ENCODE measurements around the gene SHROOM3. TPM values are rescaled to one million over a fixed set of nuclear protein-coding genes. Genes with fewer than 3 reads are reported as not detected.

The SHROOM3 gene
- total and polyA plus RNA-seq, 2 of the 13 experiments (the other 11 are each of a cell fraction or from before 2014, with no cell fraction given), result 0.01 TPM; not detected in 1

DNA sequence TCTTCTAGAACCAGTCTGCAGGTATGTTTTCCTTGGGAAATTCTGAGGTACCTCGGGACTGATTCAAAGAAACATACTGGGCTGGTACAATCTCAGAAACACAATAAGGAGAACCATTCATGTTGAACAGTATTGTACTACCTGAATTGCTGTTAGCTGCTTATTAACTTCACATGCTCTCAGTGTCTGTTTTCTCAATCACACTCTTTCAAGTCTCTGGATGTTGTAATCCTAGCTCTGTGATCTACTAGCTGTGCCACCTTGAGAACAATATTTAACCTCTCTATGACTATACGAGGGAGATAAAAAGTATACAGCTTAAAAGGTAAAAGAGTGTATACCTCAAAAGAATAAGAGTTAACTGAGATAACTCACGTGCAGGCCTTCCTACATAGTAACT is 24.4 kb upstream of the SHROOM3 start:
- no peak for DNase-seq (ENCODE audit: low spot score)
- WGBS (ENCODE audit: low lambda C conversion rate), result 0% methylated on average over 3 of the region's 3 CpGs
- H2AFZ ChIP-seq (ENCODE audit: low read length), result no peak overlapping the region
- ChIA-PET POLR2A (no interaction called here), CTCF (ENCODE audit: low intra/inter-chr PET ratio, low total read pairs) (no interaction called here)
- ATAC-seq, result peak; percentile 49; the same call in 2 of the 3 replicates
- no peaks in the 10 kb centered on the region for H3K9me3 ChIP-seq (ENCODE audit: low read length)
- H4K20me1 ChIP-seq (ENCODE audit: insufficient read depth, low read length), result no peaks in the 10 kb centered on the region
- H3K4me1 ChIP-seq (ENCODE audit: insufficient read depth, low read length), result peaks cover 9% of the 10 kb centered on the region
- FAIRE-seq, result no peak
- H3K4me3 ChIP-seq (replicated peaks in 1 of 3; ENCODE audit: insufficient read depth in 1 of 3, low read depth in 2 of 3, low read length in 3 of 3), result no peak overlapping the region
- BruUV-seq (replicated peaks), result no TSS peak
- intact Hi-C loops (cut with micrococcal nuclease; ENCODE audit: unreplicated experiment) (no loop called here), in situ Hi-C loops (cut with HindIII; ENCODE audit: extremely low pct_ligation_motif_present, low pct_unique_long_range_greater_than_20kb) (no loop called here)
- TF ChIP-seq, protein P1, sequence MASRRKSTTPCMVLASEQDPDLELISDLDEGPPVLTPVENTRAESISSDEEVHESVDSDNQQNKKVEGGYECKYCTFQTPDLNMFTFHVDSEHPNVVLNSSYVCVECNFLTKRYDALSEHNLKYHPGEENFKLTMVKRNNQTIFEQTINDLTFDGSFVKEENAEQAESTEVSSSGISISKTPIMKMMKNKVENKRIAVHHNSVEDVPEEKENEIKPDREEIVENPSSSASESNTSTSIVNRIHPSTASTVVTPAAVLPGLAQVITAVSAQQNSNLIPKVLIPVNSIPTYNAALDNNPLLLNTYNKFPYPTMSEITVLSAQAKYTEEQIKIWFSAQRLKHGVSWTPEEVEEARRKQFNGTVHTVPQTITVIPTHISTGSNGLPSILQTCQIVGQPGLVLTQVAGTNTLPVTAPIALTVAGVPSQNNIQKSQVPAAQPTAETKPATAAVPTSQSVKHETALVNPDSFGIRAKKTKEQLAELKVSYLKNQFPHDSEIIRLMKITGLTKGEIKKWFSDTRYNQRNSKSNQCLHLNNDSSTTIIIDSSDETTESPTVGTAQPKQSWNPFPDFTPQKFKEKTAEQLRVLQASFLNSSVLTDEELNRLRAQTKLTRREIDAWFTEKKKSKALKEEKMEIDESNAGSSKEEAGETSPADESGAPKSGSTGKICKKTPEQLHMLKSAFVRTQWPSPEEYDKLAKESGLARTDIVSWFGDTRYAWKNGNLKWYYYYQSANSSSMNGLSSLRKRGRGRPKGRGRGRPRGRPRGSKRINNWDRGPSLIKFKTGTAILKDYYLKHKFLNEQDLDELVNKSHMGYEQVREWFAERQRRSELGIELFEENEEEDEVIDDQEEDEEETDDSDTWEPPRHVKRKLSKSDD (CRISPR knock-in tag; IDR thresholded peaks at IDR 0.05; ENCODE audit: low read depth), result no peak
- TF ChIP-seq ZNF616 (CRISPR knock-in tag; IDR thresholded peaks at IDR 0.05; ENCODE audit: low read depth) (no peak), SMAD9 (CRISPR knock-in tag; IDR thresholded peaks at IDR 0.05) (no peak), ZNF75D (CRISPR knock-in tag; IDR thresholded peaks at IDR 0.05; ENCODE audit: borderline replicate concordance) (no peak)
- H3K36me3 ChIP-seq (replicated peaks in 1 of 2; ENCODE audit: control insufficient read depth in 1 of 2, insufficient read depth in 2 of 2, low read length in 2 of 2), result no peaks in the 10 kb centered on the region
- no peak overlapping the region for H3K4me2 ChIP-seq (ENCODE audit: low read depth, low read length)
- H3K9ac ChIP-seq (ENCODE audit: insufficient read depth, low read depth, low read length), result no peak overlapping the region
- H3K27me3 ChIP-seq (ENCODE audit: control insufficient read depth in 1 of 2, insufficient read depth in 2 of 2, low read length in 2 of 2), result no peaks in the 10 kb centered on the region
- no peak overlapping the region for H3K27ac ChIP-seq (ENCODE audit: extremely low read length, insufficient read depth, low read length)
- no peaks in the 10 kb centered on the region for H3K79me2 ChIP-seq (ENCODE audit: insufficient read depth, low read length)

DNA sequence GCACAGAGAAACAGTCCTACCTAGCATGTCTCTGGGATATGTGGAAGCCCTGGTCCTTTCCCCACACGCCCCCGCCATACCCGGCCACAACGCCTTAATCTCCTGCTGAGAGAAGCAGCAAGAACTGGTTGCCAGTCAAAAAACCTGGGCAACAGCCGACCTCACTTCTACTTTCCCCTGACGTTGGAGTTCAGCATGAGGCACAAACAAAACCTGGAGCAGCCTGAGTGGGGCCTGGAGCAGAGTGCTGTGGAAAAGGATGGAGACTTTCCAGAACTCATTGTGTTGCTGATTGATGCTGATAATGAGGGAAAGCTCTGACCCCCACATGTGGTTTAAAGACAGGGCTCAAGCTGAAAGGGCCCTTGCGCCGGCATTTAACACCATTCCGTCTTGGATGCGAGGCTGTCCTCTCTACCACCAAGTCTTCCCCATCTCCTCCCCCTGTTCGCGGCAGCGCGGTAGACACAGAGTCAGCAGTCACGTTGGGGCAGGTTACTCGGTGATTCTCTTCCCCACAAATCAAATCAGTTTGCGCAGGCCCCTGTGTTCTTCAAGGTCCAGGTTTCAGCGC is 14.8 kb upstream of the SHROOM3 start:
- no peaks in the 10 kb centered on the region for H3K36me3 ChIP-seq (replicated peaks in 1 of 2; ENCODE audit: control insufficient read depth in 1 of 2, insufficient read depth in 2 of 2, low read length in 2 of 2)
- ChIA-PET CTCF (ENCODE audit: low intra/inter-chr PET ratio, low total read pairs) (no interaction called here), POLR2A (no interaction called here)
- intact Hi-C loops (cut with micrococcal nuclease; ENCODE audit: unreplicated experiment) (no loop called here), in situ Hi-C loops (cut with HindIII; ENCODE audit: extremely low pct_ligation_motif_present, low pct_unique_long_range_greater_than_20kb) (no loop called here)
- H3K4me2 ChIP-seq (ENCODE audit: low read depth, low read length), result no peak overlapping the region
- no peaks in the 10 kb centered on the region for H3K9me3 ChIP-seq (ENCODE audit: low read length)
- no peak for DNase-seq (ENCODE audit: low spot score)
- no peak overlapping the region for H3K9ac ChIP-seq (ENCODE audit: insufficient read depth, low read depth, low read length)
- 79% methylated on average over 18 of the region's 18 CpGs for WGBS (ENCODE audit: low lambda C conversion rate)
- H2AFZ ChIP-seq (ENCODE audit: low read length), result no peak overlapping the region
- H4K20me1 ChIP-seq (ENCODE audit: insufficient read depth, low read length), result no peaks in the 10 kb centered on the region
- H3K27ac ChIP-seq (ENCODE audit: extremely low read length, insufficient read depth, low read length), result no peak overlapping the region
- H3K4me3 ChIP-seq (replicated peaks in 1 of 3; ENCODE audit: insufficient read depth in 1 of 3, low read depth in 2 of 3, low read length in 3 of 3), result no peak overlapping the region
- no TSS peak for BruUV-seq (replicated peaks)
- H3K4me1 ChIP-seq (ENCODE audit: insufficient read depth, low read length), result no peaks in the 10 kb centered on the region
- H3K27me3 ChIP-seq (ENCODE audit: control insufficient read depth in 1 of 2, insufficient read depth in 2 of 2, low read length in 2 of 2), result no peaks in the 10 kb centered on the region
- no peaks in the 10 kb centered on the region for H3K79me2 ChIP-seq (ENCODE audit: insufficient read depth, low read length)
- no peak for FAIRE-seq
- no peak for ATAC-seq
- TF ChIP-seq PRPF4 (IDR thresholded peaks at IDR 0.05; ENCODE audit: low read depth, low read length, poor library complexity, severe bottlenecking), result no peak
- TF ChIP-seq ZSCAN22 (CRISPR knock-in tag; IDR thresholded peaks at IDR 0.05), result no peak
- TF ChIP-seq ZNF720 (CRISPR knock-in tag; IDR thresholded peaks at IDR 0.05), result no peak
- TF ChIP-seq RBM22 (optimal IDR thresholded peaks at IDR 0.05; ENCODE audit: low read length), result no peak
- TF ChIP-seq MZF1 (CRISPR knock-in tag; IDR thresholded peaks at IDR 0.05; ENCODE audit: borderline replicate concordance), result no peak
- TF ChIP-seq, protein P2, sequence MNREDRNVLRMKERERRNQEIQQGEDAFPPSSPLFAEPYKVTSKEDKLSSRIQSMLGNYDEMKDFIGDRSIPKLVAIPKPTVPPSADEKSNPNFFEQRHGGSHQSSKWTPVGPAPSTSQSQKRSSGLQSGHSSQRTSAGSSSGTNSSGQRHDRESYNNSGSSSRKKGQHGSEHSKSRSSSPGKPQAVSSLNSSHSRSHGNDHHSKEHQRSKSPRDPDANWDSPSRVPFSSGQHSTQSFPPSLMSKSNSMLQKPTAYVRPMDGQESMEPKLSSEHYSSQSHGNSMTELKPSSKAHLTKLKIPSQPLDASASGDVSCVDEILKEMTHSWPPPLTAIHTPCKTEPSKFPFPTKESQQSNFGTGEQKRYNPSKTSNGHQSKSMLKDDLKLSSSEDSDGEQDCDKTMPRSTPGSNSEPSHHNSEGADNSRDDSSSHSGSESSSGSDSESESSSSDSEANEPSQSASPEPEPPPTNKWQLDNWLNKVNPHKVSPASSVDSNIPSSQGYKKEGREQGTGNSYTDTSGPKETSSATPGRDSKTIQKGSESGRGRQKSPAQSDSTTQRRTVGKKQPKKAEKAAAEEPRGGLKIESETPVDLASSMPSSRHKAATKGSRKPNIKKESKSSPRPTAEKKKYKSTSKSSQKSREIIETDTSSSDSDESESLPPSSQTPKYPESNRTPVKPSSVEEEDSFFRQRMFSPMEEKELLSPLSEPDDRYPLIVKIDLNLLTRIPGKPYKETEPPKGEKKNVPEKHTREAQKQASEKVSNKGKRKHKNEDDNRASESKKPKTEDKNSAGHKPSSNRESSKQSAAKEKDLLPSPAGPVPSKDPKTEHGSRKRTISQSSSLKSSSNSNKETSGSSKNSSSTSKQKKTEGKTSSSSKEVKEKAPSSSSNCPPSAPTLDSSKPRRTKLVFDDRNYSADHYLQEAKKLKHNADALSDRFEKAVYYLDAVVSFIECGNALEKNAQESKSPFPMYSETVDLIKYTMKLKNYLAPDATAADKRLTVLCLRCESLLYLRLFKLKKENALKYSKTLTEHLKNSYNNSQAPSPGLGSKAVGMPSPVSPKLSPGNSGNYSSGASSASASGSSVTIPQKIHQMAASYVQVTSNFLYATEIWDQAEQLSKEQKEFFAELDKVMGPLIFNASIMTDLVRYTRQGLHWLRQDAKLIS (CRISPR knock-in tag; IDR thresholded peaks at IDR 0.05), result no peak
- no peak for TF ChIP-seq ZNF780A (CRISPR knock-in tag; IDR thresholded peaks at IDR 0.05)
- TF ChIP-seq HHEX (CRISPR knock-in tag; IDR thresholded peaks at IDR 0.05), result no peak

All from HepG2 (cell line).